GM23248 (cell line): ENCODE measurements around the gene HSD17B12.

Source experiments
- EZH2 ChIP-seq: fragments of 200-600 bp; sonication (generic); IDR thresholded peaks from 2 replicates; pipeline ENCODE4 v1.6.1; 2018; ENCODE audit warnings: antibody characterized with exemption, mild to moderate bottlenecking; ENCODE audit not compliant: insufficient read depth, poor library complexity, severe bottlenecking
- EZH2phosphoT487 ChIP-seq: fragments of 200-600 bp; sonication (generic); IDR thresholded peaks from 2 replicates; pipeline ENCODE4 v1.6.1; 2018; ENCODE audit warnings: antibody characterized with exemption, moderate library complexity, mild to moderate bottlenecking, low read depth; ENCODE audit not compliant: insufficient read depth

GRCh38 chr11:43639920-43640319 lies 40.6 kb upstream of the HSD17B12 start:
- TF ChIP-seq EZH2phosphoT487: no peak
- no peak for TF ChIP-seq EZH2
